Peyer's patch (tissue), 4 donors: Measurements from ENCODE around the gene ELOVL6.

ENCODE experiments used
- CTCF ChIP-seq, 6 experiments: fragments of 450-650 bp in 4 of 6; fragments of 200-600 bp in 2 of 6; sonication (generic) in 1 of 6; IDR thresholded peaks; one replicate each; pipeline ENCODE4 v1.5.1; 2017 to 2019; ENCODE audit warnings: antibody characterized with exemption in 6 of 6, mild to moderate bottlenecking in 3 of 6, moderate library complexity in 1 of 6
- POLR2A ChIP-seq, 2 donors: fragments of 450-650 bp; IDR thresholded peaks; one replicate each; pipeline ENCODE4 v1.5.1; 2017; ENCODE audit warnings: antibody characterized with exemption in 2 of 2, mild to moderate bottlenecking in 2 of 2, moderate library complexity in 2 of 2

GRCh38 chr4:110014233-110014632, 184.2 kb downstream of the ELOVL6 start:
- TF ChIP-seq CTCF (IDR thresholded peaks at IDR 0.05) = no peak
- TF ChIP-seq POLR2A (IDR thresholded peaks at IDR 0.05) = no peak
